Tibial artery (tissue), 4 donors: ENCODE results near the gene ANKS1A.
"Not testable (repeated sequence)": the region's sequence is repeated elsewhere in the genome, so short reads cannot be mapped to it uniquely, and the experiment has no call there.

Experiments used
- DNase-seq, 2 donors: peaks; one replicate each; pipeline ENCODE4 v3.0.0-alpha.2; 2019
- H3K27ac ChIP-seq, 2 donors: fragments of 200-600 bp; sonication (generic) in 1 of 2; 1 replicate in 1 of 2; 2 replicates in 1 of 2; pipeline ENCODE4 v1.5.1; 2018 to 2019; ENCODE audit warnings: mild to moderate bottlenecking in 1 of 2
- H3K27me3 ChIP-seq, 2 donors: fragments of 200-600 bp; sonication (generic) in 1 of 2; one replicate each; pipeline versions ENCODE4 v1.5.1 to v1.6.0; 2016 to 2019
- H3K36me3 ChIP-seq, 3 donors: fragments of 200-600 bp; sonication (generic) in 2 of 3; one replicate each; pipeline ENCODE4 v1.5.1; 2016 to 2019; ENCODE audit warnings: mild to moderate bottlenecking in 2 of 3
- H3K4me1 ChIP-seq, 4 donors: fragments of 200-600 bp; sonication (generic) in 2 of 4; 1 replicate in 3 of 4; 2 replicates in 1 of 4; pipeline ENCODE4 v1.5.1; 2016 to 2019
- H3K4me3 ChIP-seq, 2 donors: fragments of 200-600 bp; sonication (generic) in 1 of 2; 1 replicate in 1 of 2; 2 replicates in 1 of 2; pipeline ENCODE4 v1.5.1; 2018 to 2019; ENCODE audit warnings: mild to moderate bottlenecking in 2 of 2
- H3K9me3 ChIP-seq, 3 donors: fragments of 200-600 bp; sonication (generic) in 1 of 3; one replicate each; pipeline ENCODE4 v1.5.1; 2016 to 2019
- intact Hi-C: fragments of 100-400 bp; cut with DNase I; formaldehyde crosslinking; loops from one replicate; pipeline ENCODE4 v1.15.0; 2023; ENCODE audit warnings: low total_unique reads
- TF ChIP-seq, protein P1 (sequence below), 2 experiments: fragments of 200-600 bp in 1 of 2; fragments of 450-650 bp in 1 of 2; IDR thresholded peaks; one replicate each; pipeline ENCODE4 v1.5.1; 2017 to 2019; ENCODE audit warnings: antibody characterized with exemption in 2 of 2, mild to moderate bottlenecking in 1 of 2, moderate library complexity in 1 of 2

The ANKS1A gene

DNA sequence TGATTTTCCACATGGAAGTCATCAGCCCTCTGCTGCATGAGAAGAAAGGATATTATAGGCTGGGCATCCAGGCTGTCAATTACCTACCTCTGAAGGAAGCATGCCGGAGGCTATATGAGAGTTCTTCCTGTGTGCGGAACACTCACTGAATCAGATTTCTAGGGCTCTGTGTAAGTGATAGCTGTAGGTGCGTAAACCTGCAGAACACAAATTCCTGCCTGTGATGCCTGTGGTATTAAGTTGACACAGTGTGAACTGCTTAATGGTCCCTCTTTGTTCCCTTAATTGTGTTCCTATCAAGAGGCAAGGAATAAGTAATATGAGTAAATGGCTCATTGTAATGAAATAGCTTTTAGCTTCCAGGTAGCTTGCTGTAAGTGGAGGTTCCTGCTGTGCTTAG is 103.3 kb downstream of the ANKS1A start:
- Histone ChIP-seq H3K4me3 (no peak overlapping the region), H3K27ac (no peak overlapping the region), H3K27me3 (no peaks in the 10 kb centered on the region), H3K9me3 (no peaks in the 10 kb centered on the region), H3K4me1 (peaks cover 0 to 1% (median 0%) of the 10 kb centered on the region in 4 donors), H3K36me3 (peaks cover 49 to 72% (median 57%) of the 10 kb centered on the region in 3 donors)
- intact Hi-C loops, result no loop called here
- DNase-seq, result no peak
- TF ChIP-seq, protein P1, sequence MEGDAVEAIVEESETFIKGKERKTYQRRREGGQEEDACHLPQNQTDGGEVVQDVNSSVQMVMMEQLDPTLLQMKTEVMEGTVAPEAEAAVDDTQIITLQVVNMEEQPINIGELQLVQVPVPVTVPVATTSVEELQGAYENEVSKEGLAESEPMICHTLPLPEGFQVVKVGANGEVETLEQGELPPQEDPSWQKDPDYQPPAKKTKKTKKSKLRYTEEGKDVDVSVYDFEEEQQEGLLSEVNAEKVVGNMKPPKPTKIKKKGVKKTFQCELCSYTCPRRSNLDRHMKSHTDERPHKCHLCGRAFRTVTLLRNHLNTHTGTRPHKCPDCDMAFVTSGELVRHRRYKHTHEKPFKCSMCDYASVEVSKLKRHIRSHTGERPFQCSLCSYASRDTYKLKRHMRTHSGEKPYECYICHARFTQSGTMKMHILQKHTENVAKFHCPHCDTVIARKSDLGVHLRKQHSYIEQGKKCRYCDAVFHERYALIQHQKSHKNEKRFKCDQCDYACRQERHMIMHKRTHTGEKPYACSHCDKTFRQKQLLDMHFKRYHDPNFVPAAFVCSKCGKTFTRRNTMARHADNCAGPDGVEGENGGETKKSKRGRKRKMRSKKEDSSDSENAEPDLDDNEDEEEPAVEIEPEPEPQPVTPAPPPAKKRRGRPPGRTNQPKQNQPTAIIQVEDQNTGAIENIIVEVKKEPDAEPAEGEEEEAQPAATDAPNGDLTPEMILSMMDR (IDR thresholded peaks at IDR 0.05), result no peak

DNA sequence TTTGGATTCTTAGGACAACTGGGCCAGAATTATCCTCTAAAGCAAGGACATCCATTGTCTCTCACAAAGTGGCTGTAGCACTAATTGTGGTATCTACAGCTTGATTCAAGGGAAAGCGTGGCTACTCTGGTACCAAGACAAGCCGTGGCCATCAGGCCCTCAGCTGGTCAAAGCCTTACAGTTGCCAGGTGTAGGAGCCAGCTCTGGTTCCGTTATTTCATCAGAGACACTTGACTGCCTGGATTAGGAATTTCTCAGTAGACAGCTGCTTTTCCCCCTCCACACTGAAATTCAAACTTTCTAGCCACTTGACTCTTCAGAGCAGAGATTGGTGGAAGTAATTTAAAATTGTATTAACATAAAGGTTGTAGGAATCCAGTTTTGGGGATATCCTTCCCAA is 104.2 kb downstream of the ANKS1A start:
- Histone ChIP-seq H3K4me1 (no peaks in the 10 kb centered on the region), H3K36me3 (peaks cover 49 to 64% (median 57%) of the 10 kb centered on the region in 3 donors), H3K27ac (no peak overlapping the region), H3K4me3 (no peak overlapping the region), H3K27me3 (no peaks in the 10 kb centered on the region), H3K9me3 (no peaks in the 10 kb centered on the region)
- intact Hi-C loops, result no loop called here
- no peak for DNase-seq
- TF ChIP-seq, protein P1 (IDR thresholded peaks at IDR 0.05), result no peak

DNA sequence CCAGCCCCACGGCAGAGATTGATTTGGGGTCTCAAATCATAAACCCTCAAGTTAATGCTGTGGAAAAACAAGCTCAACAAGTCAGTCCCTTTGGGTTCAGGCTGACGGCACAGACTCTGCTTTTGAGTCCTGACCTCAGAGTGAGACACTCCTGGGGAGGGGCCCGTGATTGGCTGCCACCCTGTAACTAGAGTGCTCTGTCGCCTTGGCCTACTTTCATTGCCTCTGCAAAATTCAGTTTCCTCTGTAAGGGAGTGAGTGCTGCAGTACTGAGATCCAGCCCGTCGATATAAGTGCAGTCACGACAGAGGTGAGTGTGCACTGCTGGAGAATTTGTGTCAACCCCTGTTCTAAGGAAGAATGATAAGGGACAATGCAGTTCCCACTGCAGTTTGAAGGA is 105.6 kb downstream of the ANKS1A start:
- Histone ChIP-seq H3K27me3 (no peaks in the 10 kb centered on the region), H3K36me3 (peaks cover 48 to 59% (median 53%) of the 10 kb centered on the region in 3 donors), H3K27ac (no peak overlapping the region), H3K4me1 (no peaks in the 10 kb centered on the region), H3K4me3 (no peak overlapping the region), H3K9me3 (no peaks in the 10 kb centered on the region)
- DNase-seq, result no peak
- intact Hi-C loops, result no loop called here
- TF ChIP-seq, protein P1 (IDR thresholded peaks at IDR 0.05), result no peak

DNA sequence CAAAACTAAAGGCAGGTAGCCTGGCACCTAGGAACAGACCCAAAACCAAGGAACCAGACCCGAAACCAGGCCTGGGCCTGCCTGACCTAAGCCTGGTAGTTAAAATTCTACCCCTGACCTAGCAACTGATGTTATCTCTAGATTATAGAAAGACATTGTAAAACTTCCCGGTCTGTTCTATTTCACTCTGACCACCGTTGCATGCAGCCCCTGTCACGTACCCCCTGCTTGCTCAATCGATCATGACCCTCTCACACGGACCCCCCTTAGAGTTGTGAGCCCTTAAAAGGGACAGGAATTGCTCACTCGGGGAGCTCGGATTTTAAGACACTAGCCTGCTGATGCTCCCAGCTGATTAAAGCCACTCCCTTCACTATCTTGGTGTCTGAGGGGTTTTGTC is 109.4 kb downstream of the ANKS1A start:
- H3K27me3 ChIP-seq, H3K9me3 ChIP-seq, DNase-seq, H3K4me3 ChIP-seq, H3K4me1 ChIP-seq, intact Hi-C loops, H3K27ac ChIP-seq: not testable (repeated sequence)
- H3K36me3 ChIP-seq, result peaks cover 34 to 44% (median 39%) of the 10 kb centered on the region in 3 donors

DNA sequence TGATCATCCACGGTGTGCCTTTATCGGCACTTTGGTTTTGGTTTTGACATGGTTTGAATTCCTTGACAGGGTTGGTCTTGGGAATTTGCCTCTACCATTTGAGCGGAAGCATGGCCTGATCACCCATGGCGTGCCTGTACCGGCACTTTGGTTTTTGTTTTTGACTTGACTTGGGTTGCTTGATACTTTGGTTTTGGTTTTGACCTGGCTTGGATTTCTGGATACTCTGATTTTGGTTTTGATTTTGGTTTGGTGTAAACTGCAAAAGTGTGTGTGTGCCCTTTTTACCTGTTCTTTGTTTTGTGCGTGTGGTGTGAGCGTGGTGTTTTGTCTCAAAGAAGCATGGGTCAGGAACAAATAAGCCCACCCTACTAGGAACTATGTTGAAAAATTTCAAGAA is 110.1 kb downstream of the ANKS1A start:
- H3K27ac ChIP-seq, H3K4me1 ChIP-seq, H3K27me3 ChIP-seq, H3K4me3 ChIP-seq, H3K9me3 ChIP-seq, DNase-seq, intact Hi-C loops: not testable (repeated sequence)
- H3K36me3 ChIP-seq, result peaks cover 33 to 37% (median 35%) of the 10 kb centered on the region in 3 donors

DNA sequence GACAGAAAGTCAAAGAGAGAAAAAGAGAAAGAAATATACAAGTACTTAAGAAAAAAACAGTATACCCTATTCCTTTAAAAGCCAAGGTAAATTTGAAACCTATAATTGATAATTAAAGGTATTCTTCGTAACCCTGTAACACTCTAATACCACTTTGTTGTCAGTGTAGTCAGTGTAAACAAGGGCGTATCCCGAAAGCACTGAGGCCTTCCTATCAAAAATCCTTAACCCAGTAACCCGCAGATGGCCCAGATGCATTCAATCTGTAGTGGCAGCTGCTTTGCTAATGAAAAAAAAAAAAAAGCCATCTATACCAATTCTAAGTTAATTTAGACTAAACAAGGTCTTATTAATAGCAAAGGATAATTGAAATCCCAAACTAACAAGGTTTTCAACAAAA is 110.9 kb downstream of the ANKS1A start:
- H3K27me3 ChIP-seq, H3K4me1 ChIP-seq, H3K9me3 ChIP-seq, DNase-seq, intact Hi-C loops, H3K4me3 ChIP-seq, H3K27ac ChIP-seq: not testable (repeated sequence)
- peaks cover 25 to 29% (median 27%) of the 10 kb centered on the region in 3 donors for H3K36me3 ChIP-seq

DNA sequence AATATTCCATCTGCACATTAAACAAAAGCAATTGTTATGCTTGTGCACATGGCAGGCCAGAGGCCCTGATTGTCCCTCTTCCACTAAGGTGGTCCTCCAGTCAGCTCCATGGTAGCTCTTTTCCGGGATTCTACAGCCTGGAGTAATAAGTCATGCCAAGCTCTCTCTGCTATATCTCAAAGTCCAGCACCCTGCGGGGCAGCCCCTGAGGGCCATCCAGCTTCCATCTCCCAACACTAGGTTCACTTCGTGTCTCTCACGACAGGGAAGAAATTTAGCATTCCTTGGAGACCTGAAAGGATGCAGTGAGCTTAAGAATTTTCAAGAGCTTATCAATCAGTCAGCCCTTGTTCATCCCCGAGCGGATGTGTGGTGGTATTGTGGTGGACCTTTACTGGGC is 112.3 kb downstream of the ANKS1A start:
- H3K4me3 ChIP-seq, H3K27me3 ChIP-seq, DNase-seq, H3K27ac ChIP-seq, H3K4me1 ChIP-seq, H3K9me3 ChIP-seq, intact Hi-C loops: not testable (repeated sequence)
- peaks cover 14 to 26% (median 20%) of the 10 kb centered on the region in 3 donors for H3K36me3 ChIP-seq

DNA sequence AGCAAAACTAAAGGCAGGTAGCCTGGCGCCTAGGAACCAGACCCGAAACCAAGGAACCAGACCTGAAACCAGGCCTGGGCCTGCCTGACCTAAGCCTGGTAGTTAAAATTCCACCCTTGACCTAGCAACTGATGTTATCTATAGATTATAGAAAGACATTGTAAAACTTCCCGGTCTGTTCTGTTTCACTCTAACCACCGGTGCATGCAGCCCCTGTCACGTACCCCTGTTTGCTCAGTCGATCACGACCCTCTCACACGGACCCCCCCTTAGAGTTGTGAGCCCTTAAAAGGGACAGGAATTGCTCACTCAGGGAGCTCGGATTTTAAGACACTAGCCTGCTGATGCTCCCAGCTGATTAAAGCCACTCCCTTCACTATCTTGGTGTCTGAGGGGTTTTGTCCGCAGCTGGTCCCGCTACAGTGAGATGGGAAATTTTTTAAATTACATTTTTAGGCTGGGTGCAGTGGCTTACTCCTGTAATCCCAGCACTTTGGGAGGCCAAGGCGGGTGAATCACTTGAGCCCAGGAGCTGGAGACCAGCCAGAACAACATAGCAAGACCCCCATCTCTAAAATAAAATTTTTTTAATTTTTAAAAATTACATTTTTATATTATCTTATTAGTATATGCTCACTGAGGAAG is 115.0 kb downstream of the ANKS1A start:
- H3K36me3 ChIP-seq, result peaks cover 10 to 19% (median 16%) of the 10 kb centered on the region in 3 donors
- H3K4me3 ChIP-seq, intact Hi-C loops, H3K27me3 ChIP-seq, H3K4me1 ChIP-seq, DNase-seq, H3K9me3 ChIP-seq, H3K27ac ChIP-seq: not testable (repeated sequence)
